ENCODE data around the gene TRIM67. TPM values are rescaled to one million over a fixed set of nuclear protein-coding genes. Genes with fewer than 3 reads are reported as not detected.

Gene TRIM67
- total RNA-seq, 1 experiment from 2014 or later, result 0.54 TPM

GRCh38 chr1:231159963-231160761, 1.7 kb upstream of the TRIM67 start:
- ChIA-PET POLR2A (no interaction called here), CTCF (no interaction called here)
- no peaks in the 10 kb centered on the region for H3K36me3 Mint-ChIP-seq (ENCODE audit: insufficient read depth, unreplicated experiment)
- no peaks in the 10 kb centered on the region for H3K9me3 ChIP-seq
- H3K4me1 Mint-ChIP-seq (ENCODE audit: low read depth, unreplicated experiment), result no peaks in the 10 kb centered on the region
- TF ChIP-seq CTCF (IDR thresholded peaks at IDR 0.05; ENCODE audit: insufficient read depth in 1 of 2, low read depth in 1 of 2, low read length in 1 of 2, severe bottlenecking in 1 of 2, unreplicated experiment in 1 of 2), result no peak
- intact Hi-C loops (cut with micrococcal nuclease; ENCODE audit: unreplicated experiment), result loop anchor here (5.0 kb wide), 1 partner anchor 52 kb away; no protein-coding TSS in a partner anchor
- no peak for DNase-seq
- no peak overlapping the region for H3K27ac Mint-ChIP-seq (ENCODE audit: unreplicated experiment)
- no peak overlapping the region for H3K4me3 ChIP-seq (ENCODE audit: low read depth, low read length)
- H3K4me1 ChIP-seq, result no peaks in the 10 kb centered on the region
- no peaks in the 10 kb centered on the region for H3K9me3 Mint-ChIP-seq (ENCODE audit: unreplicated experiment)
- no peaks in the 10 kb centered on the region for H3K36me3 ChIP-seq (ENCODE audit: control insufficient read depth, insufficient read depth, low read length)
- H3K27me3 ChIP-seq (replicated peaks; ENCODE audit: control insufficient read depth, insufficient read depth, low read length), result no peaks in the 10 kb centered on the region
- no TSS peak for BruUV-seq (replicated peaks)
- H3K4me3 Mint-ChIP-seq (ENCODE audit: unreplicated experiment), result no peak overlapping the region
- no peaks in the 10 kb centered on the region for H3K27me3 Mint-ChIP-seq (ENCODE audit: insufficient read depth, unreplicated experiment)

GRCh38 chr1:231160895-231161666, 777 bp upstream of the TRIM67 start:
- H3K9me3 ChIP-seq, result no peaks in the 10 kb centered on the region
- Mint-ChIP-seq H3K4me1 (ENCODE audit: low read depth, unreplicated experiment) (peaks cover under 1% of the 10 kb centered on the region), H3K36me3 (ENCODE audit: insufficient read depth, unreplicated experiment) (no peaks in the 10 kb centered on the region), H3K9me3 (ENCODE audit: unreplicated experiment) (no peaks in the 10 kb centered on the region), H3K4me3 (ENCODE audit: unreplicated experiment) (peak overlapping the region; percentile 67), H3K27me3 (ENCODE audit: insufficient read depth, unreplicated experiment) (no peaks in the 10 kb centered on the region), H3K27ac (ENCODE audit: unreplicated experiment) (no peak overlapping the region)
- no peaks in the 10 kb centered on the region for H3K27me3 ChIP-seq (replicated peaks; ENCODE audit: control insufficient read depth, insufficient read depth, low read length)
- POLR2A ChIA-PET, result no interaction called here
- no peak overlapping the region for H3K4me3 ChIP-seq (ENCODE audit: low read depth, low read length)
- H3K36me3 ChIP-seq (ENCODE audit: control insufficient read depth, insufficient read depth, low read length), result no peaks in the 10 kb centered on the region
- no peak for DNase-seq
- BruUV-seq (replicated peaks), result no TSS peak
- no peaks in the 10 kb centered on the region for H3K4me1 ChIP-seq
- CTCF ChIA-PET, result no interaction called here
- intact Hi-C loops (cut with micrococcal nuclease; ENCODE audit: unreplicated experiment), result loop anchor here (5.0 kb wide), 1 partner anchor 51 kb away; no protein-coding TSS in a partner anchor
- TF ChIP-seq CTCF (IDR thresholded peaks at IDR 0.05; ENCODE audit: insufficient read depth in 1 of 2, low read depth in 1 of 2, low read length in 1 of 2, severe bottlenecking in 1 of 2, unreplicated experiment in 1 of 2), result no peak

GRCh38 chr1:231162297-231162969, 575 bp downstream of the TRIM67 start:
- Histone ChIP-seq H3K36me3 (ENCODE audit: control insufficient read depth, insufficient read depth, low read length) (no peaks in the 10 kb centered on the region), H3K4me3 (ENCODE audit: low read depth, low read length) (peak overlapping the region; percentile 52), H3K9me3 (no peaks in the 10 kb centered on the region), H3K27me3 (replicated peaks; ENCODE audit: control insufficient read depth, insufficient read depth, low read length) (no peaks in the 10 kb centered on the region), H3K4me1 (no peaks in the 10 kb centered on the region)
- BruUV-seq (replicated peaks), result no TSS peak
- H3K9me3 Mint-ChIP-seq (ENCODE audit: unreplicated experiment), result no peaks in the 10 kb centered on the region
- peak; percentile 54 to 85 for DNase-seq
- ChIA-PET CTCF (interaction anchor here (0.7 kb wide), 1 partner anchor 101 kb away, joined by 3 read pairs; no protein-coding TSS in a partner anchor), POLR2A (no interaction called here)
- H3K4me3 Mint-ChIP-seq (ENCODE audit: unreplicated experiment), result peak overlapping the region; percentile 67
- H3K27me3 Mint-ChIP-seq (ENCODE audit: insufficient read depth, unreplicated experiment), result no peaks in the 10 kb centered on the region
- peaks cover 10% of the 10 kb centered on the region for H3K4me1 Mint-ChIP-seq (ENCODE audit: low read depth, unreplicated experiment)
- intact Hi-C loops (cut with micrococcal nuclease; ENCODE audit: unreplicated experiment), result loop anchor here (5.0 kb wide), 1 partner anchor 50 kb away; no protein-coding TSS in a partner anchor
- no peak for TF ChIP-seq CTCF (IDR thresholded peaks at IDR 0.05; ENCODE audit: insufficient read depth in 1 of 2, low read depth in 1 of 2, low read length in 1 of 2, severe bottlenecking in 1 of 2, unreplicated experiment in 1 of 2)
- no peaks in the 10 kb centered on the region for H3K36me3 Mint-ChIP-seq (ENCODE audit: insufficient read depth, unreplicated experiment)
- H3K27ac Mint-ChIP-seq (ENCODE audit: unreplicated experiment), result no peak overlapping the region

All from Caco-2 (cell line).